Measurements from ENCODE around the gene PLXND1. TPM values are rescaled to one million over a fixed set of nuclear protein-coding genes. Genes with fewer than 3 reads are reported as not detected.

The PLXND1 gene, protein sequence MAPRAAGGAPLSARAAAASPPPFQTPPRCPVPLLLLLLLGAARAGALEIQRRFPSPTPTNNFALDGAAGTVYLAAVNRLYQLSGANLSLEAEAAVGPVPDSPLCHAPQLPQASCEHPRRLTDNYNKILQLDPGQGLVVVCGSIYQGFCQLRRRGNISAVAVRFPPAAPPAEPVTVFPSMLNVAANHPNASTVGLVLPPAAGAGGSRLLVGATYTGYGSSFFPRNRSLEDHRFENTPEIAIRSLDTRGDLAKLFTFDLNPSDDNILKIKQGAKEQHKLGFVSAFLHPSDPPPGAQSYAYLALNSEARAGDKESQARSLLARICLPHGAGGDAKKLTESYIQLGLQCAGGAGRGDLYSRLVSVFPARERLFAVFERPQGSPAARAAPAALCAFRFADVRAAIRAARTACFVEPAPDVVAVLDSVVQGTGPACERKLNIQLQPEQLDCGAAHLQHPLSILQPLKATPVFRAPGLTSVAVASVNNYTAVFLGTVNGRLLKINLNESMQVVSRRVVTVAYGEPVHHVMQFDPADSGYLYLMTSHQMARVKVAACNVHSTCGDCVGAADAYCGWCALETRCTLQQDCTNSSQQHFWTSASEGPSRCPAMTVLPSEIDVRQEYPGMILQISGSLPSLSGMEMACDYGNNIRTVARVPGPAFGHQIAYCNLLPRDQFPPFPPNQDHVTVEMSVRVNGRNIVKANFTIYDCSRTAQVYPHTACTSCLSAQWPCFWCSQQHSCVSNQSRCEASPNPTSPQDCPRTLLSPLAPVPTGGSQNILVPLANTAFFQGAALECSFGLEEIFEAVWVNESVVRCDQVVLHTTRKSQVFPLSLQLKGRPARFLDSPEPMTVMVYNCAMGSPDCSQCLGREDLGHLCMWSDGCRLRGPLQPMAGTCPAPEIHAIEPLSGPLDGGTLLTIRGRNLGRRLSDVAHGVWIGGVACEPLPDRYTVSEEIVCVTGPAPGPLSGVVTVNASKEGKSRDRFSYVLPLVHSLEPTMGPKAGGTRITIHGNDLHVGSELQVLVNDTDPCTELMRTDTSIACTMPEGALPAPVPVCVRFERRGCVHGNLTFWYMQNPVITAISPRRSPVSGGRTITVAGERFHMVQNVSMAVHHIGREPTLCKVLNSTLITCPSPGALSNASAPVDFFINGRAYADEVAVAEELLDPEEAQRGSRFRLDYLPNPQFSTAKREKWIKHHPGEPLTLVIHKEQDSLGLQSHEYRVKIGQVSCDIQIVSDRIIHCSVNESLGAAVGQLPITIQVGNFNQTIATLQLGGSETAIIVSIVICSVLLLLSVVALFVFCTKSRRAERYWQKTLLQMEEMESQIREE (N-terminal part only)
- total RNA-seq: 568 and 647 TPM in 2 replicates

DNA sequence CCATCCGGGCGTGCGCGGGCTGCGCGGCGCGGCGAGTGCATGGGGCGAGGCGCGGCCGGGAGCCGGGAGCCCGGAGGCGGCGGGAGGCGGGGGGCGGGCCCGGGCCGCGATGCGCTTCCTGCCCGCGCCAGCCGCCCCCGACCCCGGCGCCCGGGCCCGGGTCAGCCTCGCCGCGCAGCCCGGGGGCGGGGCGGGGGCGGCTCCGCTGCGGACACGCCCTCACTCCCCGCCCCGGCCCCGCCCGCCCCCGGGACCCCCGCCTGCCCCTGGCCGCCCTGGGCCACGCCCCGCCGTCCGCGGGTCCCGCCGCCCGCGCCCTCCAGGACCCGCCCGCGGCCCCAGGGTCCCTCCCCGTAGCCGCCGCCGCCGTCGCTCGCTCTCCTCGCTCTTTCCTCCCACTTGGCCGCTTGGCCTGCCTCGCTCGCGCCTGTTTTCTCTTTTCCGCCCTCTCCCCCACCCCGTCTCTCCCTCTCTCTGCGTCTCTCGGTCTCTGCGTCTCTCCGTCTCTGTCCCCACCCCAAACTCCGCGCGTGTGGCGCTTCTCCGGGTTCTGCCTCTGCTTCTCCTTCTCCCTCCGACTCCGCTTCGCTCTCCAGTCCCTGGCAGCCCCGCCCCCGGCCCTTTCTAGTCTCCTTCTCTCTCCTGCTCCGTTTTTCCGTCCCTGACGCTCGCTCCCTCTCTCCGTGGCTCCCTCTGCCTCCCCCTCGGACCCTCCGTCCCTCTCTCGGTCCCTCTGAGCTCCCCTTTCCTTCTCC, at the start of gene PLXND1:
Gene PLXND1 (minus strand): TSS at position 41 of the 755 bp plus-strand sequence. CDS start 37 bp downstream, at position 4.

DNA sequence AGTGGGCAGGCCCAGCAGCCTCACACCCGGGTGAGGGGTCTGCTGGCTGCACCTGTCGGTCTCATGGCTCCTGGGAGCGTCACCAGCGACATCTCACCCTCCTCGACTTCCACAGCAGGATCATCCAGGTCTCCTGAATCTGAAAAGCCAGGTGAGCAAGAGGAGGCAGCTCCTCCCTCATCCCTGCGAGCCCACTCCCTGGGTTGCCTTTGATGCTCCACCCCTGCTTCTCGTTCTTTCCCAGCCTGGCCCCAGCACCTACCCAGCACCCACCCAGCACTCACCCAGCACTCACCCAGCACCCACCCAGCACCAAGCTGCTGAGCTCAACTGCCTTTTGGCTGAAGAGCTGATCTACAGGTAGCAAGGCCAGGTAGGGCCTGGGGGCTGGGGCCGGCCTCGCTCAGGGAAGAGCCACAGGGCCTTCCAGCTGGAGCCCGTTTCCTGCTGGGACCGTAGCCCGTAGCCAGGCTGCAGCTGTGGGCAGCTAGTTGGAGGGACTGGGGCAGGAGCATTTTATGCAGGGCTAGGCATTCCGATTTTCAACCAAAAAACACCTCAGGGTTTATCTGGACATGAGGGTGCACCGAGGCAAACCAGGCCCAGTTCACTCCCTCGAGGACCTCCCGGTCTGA, 63.2 kb downstream of the PLXND1 start, which contains the start of gene H1-8:
Gene H1-8 (plus strand): TSS at position 20 of the 635 bp plus-strand sequence. CDS start 44 bp downstream, at position 64.

DNA sequence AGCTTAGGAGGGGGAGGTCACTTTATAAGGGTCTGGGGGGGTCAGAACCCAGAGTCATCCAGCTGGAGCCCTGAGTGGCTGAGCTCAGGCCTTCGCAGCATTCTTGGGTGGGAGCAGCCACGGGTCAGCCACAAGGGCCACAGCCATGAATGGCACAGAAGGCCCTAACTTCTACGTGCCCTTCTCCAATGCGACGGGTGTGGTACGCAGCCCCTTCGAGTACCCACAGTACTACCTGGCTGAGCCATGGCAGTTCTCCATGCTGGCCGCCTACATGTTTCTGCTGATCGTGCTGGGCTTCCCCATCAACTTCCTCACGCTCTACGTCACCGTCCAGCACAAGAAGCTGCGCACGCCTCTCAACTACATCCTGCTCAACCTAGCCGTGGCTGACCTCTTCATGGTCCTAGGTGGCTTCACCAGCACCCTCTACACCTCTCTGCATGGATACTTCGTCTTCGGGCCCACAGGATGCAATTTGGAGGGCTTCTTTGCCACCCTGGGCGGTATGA, 77.8 kb downstream of the PLXND1 start, which contains the start of gene RHO:
Gene RHO (plus strand): TSS at position 51 of the 512 bp plus-strand sequence. CDS start 95 bp downstream, at position 146.

Small RNA genes lying within 50 kb of the gene (small RNA-seq; reads per million reads assigned to genes)
- gene RN7SL752P: not detected

Other genes with a start within 250 kb of the PLXND1 start
- gene EFCAB12, start 178.0 kb downstream of the PLXND1 start, total RNA-seq: under 0.01 and 0.19 TPM in 2 replicates
- gene MBD4, start 166.7 kb downstream of the PLXND1 start, total RNA-seq: 24.8 and 27.8 TPM in 2 replicates
- 22.4 and 25.5 TPM in 2 replicates for gene IFT122, start 166.5 kb downstream of the PLXND1 start, total RNA-seq
- not detected in 2 replicates for gene RHO, start 78.0 kb downstream of the PLXND1 start, total RNA-seq
- not detected in 2 replicates for gene H1-8, start 63.5 kb downstream of the PLXND1 start, total RNA-seq

Measured in vein endothelial cell (primary cell).